H9 (cell line): Measurements from ENCODE around the gene CHRNA4. TPM values are rescaled to one million over a fixed set of nuclear protein-coding genes. Genes with fewer than 3 reads are reported as not detected.

Experiments used
- DNase-seq: peaks from one replicate; pipeline ENCODE4 v3.0.0-alpha.2; 2017
- H2AFZ ChIP-seq: one replicate; pipeline ENCODE4 v1.6.1; 2013; ENCODE audit warnings: mild to moderate bottlenecking, low read length, control low read depth, moderate library complexity
- H2AK5ac ChIP-seq: 2 replicates; pipeline ENCODE4 v1.6.1; 2013; ENCODE audit warnings: low read length, control low read depth, mixed read lengths; ENCODE audit not compliant: insufficient read length
- H2BK120ac ChIP-seq: one replicate; pipeline ENCODE4 v1.6.1; 2013; ENCODE audit warnings: low read depth, mild to moderate bottlenecking, low read length, control low read depth, inconsistent platforms; ENCODE audit not compliant: poor library complexity, severe bottlenecking
- H2BK12ac ChIP-seq: 2 replicates; pipeline ENCODE4 v1.6.1; 2013; ENCODE audit warnings: low read length, control low read depth, mixed read lengths, low read depth; ENCODE audit not compliant: insufficient read length
- H2BK15ac ChIP-seq: 2 replicates; pipeline ENCODE4 v1.6.1; 2013; ENCODE audit warnings: low read depth, low read length, control low read depth
- H2BK20ac ChIP-seq: one replicate; pipeline ENCODE4 v1.6.1; 2013; ENCODE audit warnings: low read depth, mild to moderate bottlenecking, low read length, control low read depth, inconsistent platforms; ENCODE audit not compliant: poor library complexity, severe bottlenecking
- H2BK5ac ChIP-seq: 2 replicates; pipeline ENCODE4 v1.6.1; 2013; ENCODE audit warnings: low read length, control low read depth, mixed read lengths; ENCODE audit not compliant: insufficient read length
- H3K14ac ChIP-seq: 2 replicates; pipeline ENCODE4 v1.6.1; 2013; ENCODE audit warnings: low read length, control low read depth; ENCODE audit not compliant: insufficient read depth
- H3K18ac ChIP-seq: 2 replicates; pipeline ENCODE4 v1.6.1; 2013; ENCODE audit warnings: low read depth, mild to moderate bottlenecking, mixed read lengths, low read length, control low read depth; ENCODE audit not compliant: insufficient read length
- H3K23ac ChIP-seq: 2 replicates; pipeline ENCODE4 v1.6.1; 2013; ENCODE audit warnings: low read length, control low read depth, mixed read lengths, low read depth; ENCODE audit not compliant: insufficient read length
- H3K23me2 ChIP-seq: 2 replicates; pipeline ENCODE4 v1.6.1; 2013; ENCODE audit warnings: low read depth, mild to moderate bottlenecking, mixed read lengths, low read length, control low read depth; ENCODE audit not compliant: insufficient read length, poor library complexity, severe bottlenecking
- H3K27ac ChIP-seq: 2 replicates; pipeline ENCODE4 v1.5.1; 2013; ENCODE audit warnings: low read length, control low read depth, mixed read lengths, low read depth; ENCODE audit not compliant: insufficient read length
- H3K27me3 ChIP-seq: 2 replicates; pipeline ENCODE4 v1.6.1; 2013; ENCODE audit warnings: low read length, control low read depth, inconsistent platforms; ENCODE audit not compliant: insufficient read depth
- H3K4ac ChIP-seq: 2 replicates; pipeline ENCODE4 v1.6.1; 2013; ENCODE audit warnings: low read depth, mild to moderate bottlenecking, control low read depth, inconsistent platforms, low read length, moderate library complexity
- H3K4me1 ChIP-seq: 2 replicates; pipeline ENCODE4 v1.6.1; 2013; ENCODE audit warnings: low read length, control low read depth, inconsistent platforms; ENCODE audit not compliant: insufficient read depth
- H3K4me2 ChIP-seq: 2 replicates; pipeline ENCODE4 v1.6.1; 2013; ENCODE audit warnings: low read length, control low read depth, mixed read lengths; ENCODE audit not compliant: insufficient read length, insufficient read depth
- H3K56ac ChIP-seq: 2 replicates; pipeline ENCODE4 v1.6.1; 2013; ENCODE audit warnings: low read depth, mild to moderate bottlenecking, mixed read lengths, low read length, control low read depth; ENCODE audit not compliant: insufficient read length
- H3K79me1 ChIP-seq: 2 replicates; pipeline ENCODE4 v1.6.1; 2013; ENCODE audit warnings: low read depth, mild to moderate bottlenecking, moderate library complexity, low read length, control low read depth, inconsistent platforms; ENCODE audit not compliant: insufficient read depth, poor library complexity, severe bottlenecking
- H3K79me2 ChIP-seq: 2 replicates; pipeline ENCODE4 v1.6.1; 2013; ENCODE audit warnings: low read length, control low read depth, inconsistent platforms; ENCODE audit not compliant: insufficient read depth
- H3K9ac ChIP-seq: 2 replicates; pipeline ENCODE4 v1.6.1; 2013; ENCODE audit warnings: low read length, control low read depth, mixed read lengths; ENCODE audit not compliant: insufficient read length; ENCODE audit errors: extremely low read depth
- H3K9me3 ChIP-seq: one replicate; pipeline ENCODE4 v1.6.1; 2013; ENCODE audit warnings: low read depth, low read length, inconsistent platforms; ENCODE audit not compliant: control insufficient read depth
- H3T11ph ChIP-seq: one replicate; pipeline ENCODE4 v1.6.1; 2013; ENCODE audit warnings: mild to moderate bottlenecking, low read length, control low read depth, inconsistent platforms
- H4K20me1 ChIP-seq: one replicate; pipeline ENCODE4 v1.6.1; 2013; ENCODE audit not compliant: control insufficient read depth, insufficient read length, insufficient read depth
- H4K5ac ChIP-seq: 2 replicates; pipeline ENCODE4 v1.6.1; 2013; ENCODE audit warnings: low read depth, mild to moderate bottlenecking, mixed read lengths, low read length, control low read depth; ENCODE audit not compliant: insufficient read length
- H4K8ac ChIP-seq: replicated peaks from 2 replicates; pipeline ENCODE4 v1.6.1; 2013; ENCODE audit warnings: low read length, control low read depth, mixed read lengths, low read depth; ENCODE audit not compliant: insufficient read length
- H4K91ac ChIP-seq: 2 replicates; pipeline ENCODE4 v1.6.1; 2013; ENCODE audit warnings: low read depth, mild to moderate bottlenecking, moderate library complexity, mixed read lengths, low read length, control low read depth; ENCODE audit not compliant: insufficient read length
- H3K27ac Mint-ChIP-seq, 3 experiments: 2 replicates in 2 of 3; 3 replicates in 1 of 3; pipeline ENCODE4 v1.8.0; 2020 to 2021; ENCODE audit warnings: mixed read lengths in 3 of 3, mild to moderate bottlenecking in 1 of 3, moderate library complexity in 1 of 3
- H3K27me3 Mint-ChIP-seq: 2 replicates; pipeline ENCODE4 v1.8.0; 2021; ENCODE audit warnings: low read depth, mild to moderate bottlenecking, moderate library complexity, mixed read lengths
- H3K36me3 Mint-ChIP-seq, 3 experiments: 2 replicates in 2 of 3; 3 replicates in 1 of 3; pipeline ENCODE4 v1.8.0; 2020 to 2021; ENCODE audit warnings: low read depth in 3 of 3, mixed read lengths in 3 of 3; ENCODE audit not compliant: insufficient read depth in 1 of 3
- H3K4me1 Mint-ChIP-seq, 2 experiments: 2 replicates each; pipeline ENCODE4 v1.8.0; 2020; ENCODE audit warnings: mixed read lengths in 2 of 2
- H3K4me3 Mint-ChIP-seq, 2 experiments: 2 replicates in 1 of 2; 3 replicates in 1 of 2; pipeline ENCODE4 v1.8.0; 2020 to 2021; ENCODE audit warnings: mild to moderate bottlenecking in 2 of 2, mixed read lengths in 2 of 2, moderate library complexity in 1 of 2
- H3K9me3 Mint-ChIP-seq, 2 experiments: 2 replicates in 1 of 2; 3 replicates in 1 of 2; pipeline ENCODE4 v1.8.0; 2020; ENCODE audit warnings: mild to moderate bottlenecking in 2 of 2, mixed read lengths in 2 of 2, moderate library complexity in 1 of 2
- WGBS: extraction: QIAGEN DNeasy Blood & Tissue Kit; methylation state at CpG from one replicate; pipeline ENCODE4 v1.1.7; 2013; ENCODE audit warnings: missing lambda C conversion rate, low lambda C conversion rate, mixed read lengths; ENCODE audit not compliant: insufficient read length; ENCODE audit errors: extremely low coverage; 5-methylcytosine and 5-hydroxymethylcytosine counted together
- total RNA-seq: library from RNA; stranded (reverse); gene quantifications from 2 replicates; pipeline ENCODE4 v1.2.1, GENCODE V29; 2021
- TF ChIP-seq, protein P1 (sequence below): fragments of 200-600 bp; sonication (generic); conservative IDR thresholded peaks from 3 replicates; pipeline ENCODE4 v1.8.0; 2021; ENCODE audit warnings: antibody characterized with exemption, mild to moderate bottlenecking

The CHRNA4 gene
- total RNA-seq, 1 experiment from 2014 or later = 2.5 TPM

DNA sequence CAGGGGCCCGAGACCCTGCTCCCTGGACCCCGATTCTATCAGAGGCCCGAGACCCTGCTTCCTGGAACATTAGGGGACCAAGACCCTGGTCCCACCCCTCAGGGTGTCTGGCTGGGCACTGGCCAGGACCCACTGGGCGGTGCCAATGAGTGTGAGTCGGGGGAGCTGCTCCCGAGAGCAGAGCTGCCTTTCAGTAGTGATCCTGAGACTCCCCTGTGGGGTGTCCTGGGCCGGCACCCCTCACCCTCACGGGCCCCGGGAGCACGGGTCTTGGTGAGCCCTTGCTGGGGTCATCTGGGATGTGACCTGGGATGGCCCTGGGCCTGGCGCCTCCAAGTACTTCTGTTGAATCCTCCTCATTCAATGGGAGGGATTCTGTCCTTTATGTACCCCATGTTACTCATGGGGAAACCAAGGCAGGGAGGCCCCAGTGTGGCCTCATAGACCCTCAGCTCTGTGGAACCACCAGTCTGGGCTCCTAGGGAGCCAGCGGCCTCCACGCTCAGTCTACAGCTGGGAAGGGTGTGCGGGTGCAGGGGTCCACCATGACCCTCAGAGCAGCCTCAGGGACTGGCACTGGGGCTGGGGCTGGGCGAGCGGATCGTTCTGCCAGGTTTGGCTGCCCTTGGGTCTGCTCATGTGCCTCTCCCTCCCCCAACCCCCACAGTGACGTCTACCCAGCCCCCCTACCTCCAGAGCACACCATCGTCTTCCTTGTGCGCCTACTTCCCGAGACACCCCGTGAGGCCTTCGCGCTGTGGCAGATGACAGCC lies 42.6 kb downstream of the CHRNA4 start:
- Histone ChIP-seq H2BK15ac (no peak overlapping the region), H4K91ac (no peak overlapping the region), H3K4me2 (no peak overlapping the region), H2BK20ac (no peak overlapping the region), H4K8ac (no peak overlapping the region), H3K79me2 (no peaks in the 10 kb centered on the region), H2BK120ac (no peak overlapping the region), H3K27ac (no peak overlapping the region), H3K18ac (no peak overlapping the region), H3K9me3 (no peaks in the 10 kb centered on the region), H3K27me3 (no peaks in the 10 kb centered on the region), H3K79me1 (no peaks in the 10 kb centered on the region), H4K5ac (no peak overlapping the region), H3K23ac (no peak overlapping the region), H3K9ac (no peak overlapping the region), H3K56ac (no peak overlapping the region), H2BK12ac (no peak overlapping the region), H3T11ph (no peak overlapping the region), H3K23me2 (no peaks in the 10 kb centered on the region), H4K20me1 (no peaks in the 10 kb centered on the region), H2BK5ac (no peak overlapping the region), H2AFZ (no peak overlapping the region), H3K4me1 (no peaks in the 10 kb centered on the region), H3K4ac (no peak overlapping the region), H3K14ac (no peak overlapping the region), H2AK5ac (no peak overlapping the region)
- TF ChIP-seq, protein P1, sequence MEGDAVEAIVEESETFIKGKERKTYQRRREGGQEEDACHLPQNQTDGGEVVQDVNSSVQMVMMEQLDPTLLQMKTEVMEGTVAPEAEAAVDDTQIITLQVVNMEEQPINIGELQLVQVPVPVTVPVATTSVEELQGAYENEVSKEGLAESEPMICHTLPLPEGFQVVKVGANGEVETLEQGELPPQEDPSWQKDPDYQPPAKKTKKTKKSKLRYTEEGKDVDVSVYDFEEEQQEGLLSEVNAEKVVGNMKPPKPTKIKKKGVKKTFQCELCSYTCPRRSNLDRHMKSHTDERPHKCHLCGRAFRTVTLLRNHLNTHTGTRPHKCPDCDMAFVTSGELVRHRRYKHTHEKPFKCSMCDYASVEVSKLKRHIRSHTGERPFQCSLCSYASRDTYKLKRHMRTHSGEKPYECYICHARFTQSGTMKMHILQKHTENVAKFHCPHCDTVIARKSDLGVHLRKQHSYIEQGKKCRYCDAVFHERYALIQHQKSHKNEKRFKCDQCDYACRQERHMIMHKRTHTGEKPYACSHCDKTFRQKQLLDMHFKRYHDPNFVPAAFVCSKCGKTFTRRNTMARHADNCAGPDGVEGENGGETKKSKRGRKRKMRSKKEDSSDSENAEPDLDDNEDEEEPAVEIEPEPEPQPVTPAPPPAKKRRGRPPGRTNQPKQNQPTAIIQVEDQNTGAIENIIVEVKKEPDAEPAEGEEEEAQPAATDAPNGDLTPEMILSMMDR = no peak
- Mint-ChIP-seq H3K9me3 (no peaks in the 10 kb centered on the region), H3K4me1 (peaks cover 0 to 10% of the 10 kb centered on the region in 2 experiments; a peak in 2 of 4 replicates), H3K27me3 (no peaks in the 10 kb centered on the region; the same call in 1 of the 2 replicates), H3K36me3 (no peaks in the 10 kb centered on the region), H3K27ac (no peak overlapping the region), H3K4me3 (no peak overlapping the region)
- DNase-seq = no peak
- no CpG with 5 or more reads among the region's 24 CpGs for WGBS
